ES-I3 (cell line): Measurements from ENCODE around the gene HSPH1.

Source experiments
- H3K36me3 ChIP-seq: 2 replicates; pipeline ENCODE4 v1.6.1; 2013; ENCODE audit warnings: mild to moderate bottlenecking, low read length, control low read depth, moderate library complexity; ENCODE audit not compliant: insufficient read depth
- H3K4me1 ChIP-seq: 2 replicates; pipeline ENCODE4 v1.6.1; 2013; ENCODE audit warnings: mild to moderate bottlenecking, control low read depth, low read length; ENCODE audit not compliant: insufficient read depth
- H3K9ac ChIP-seq: 2 replicates; pipeline ENCODE4 v1.6.1; 2013; ENCODE audit warnings: low read depth, mild to moderate bottlenecking, low read length, moderate library complexity
- H3K9me3 ChIP-seq: 2 replicates; pipeline ENCODE4 v1.6.1; 2013; ENCODE audit warnings: mild to moderate bottlenecking, low read length, moderate library complexity; ENCODE audit not compliant: control insufficient read depth, insufficient read depth

Gene HSPH1

GRCh38 chr13:31129419-31129818, 32.3 kb downstream of the HSPH1 start:
- Histone ChIP-seq H3K9me3 (no peaks in the 10 kb centered on the region), H3K36me3 (no peaks in the 10 kb centered on the region), H3K9ac (no peak overlapping the region), H3K4me1 (no peaks in the 10 kb centered on the region)

DNA sequence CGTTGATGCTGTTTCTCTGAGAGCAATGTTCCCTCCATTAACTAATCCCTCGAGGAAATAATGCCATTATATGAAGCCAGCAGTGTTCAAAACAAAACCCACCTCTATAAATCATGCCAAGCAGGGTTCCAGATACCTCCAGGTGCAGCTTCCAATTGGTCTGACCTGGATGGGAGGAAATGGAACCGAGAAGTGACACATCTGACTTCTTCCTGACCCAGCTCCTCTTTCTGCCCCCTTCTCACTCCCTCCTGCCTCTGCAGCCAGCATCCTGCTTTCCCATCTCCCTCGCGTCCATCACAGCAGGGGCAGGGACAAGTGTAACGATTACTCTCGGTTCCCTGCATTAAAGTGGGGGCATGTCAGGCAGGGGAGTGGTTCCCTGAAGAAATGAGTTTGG, 37.5 kb downstream of the HSPH1 start:
- H3K9ac ChIP-seq = no peak overlapping the region
- H3K4me1 ChIP-seq = no peaks in the 10 kb centered on the region
- H3K36me3 ChIP-seq = no peaks in the 10 kb centered on the region
- H3K9me3 ChIP-seq = no peaks in the 10 kb centered on the region

DNA sequence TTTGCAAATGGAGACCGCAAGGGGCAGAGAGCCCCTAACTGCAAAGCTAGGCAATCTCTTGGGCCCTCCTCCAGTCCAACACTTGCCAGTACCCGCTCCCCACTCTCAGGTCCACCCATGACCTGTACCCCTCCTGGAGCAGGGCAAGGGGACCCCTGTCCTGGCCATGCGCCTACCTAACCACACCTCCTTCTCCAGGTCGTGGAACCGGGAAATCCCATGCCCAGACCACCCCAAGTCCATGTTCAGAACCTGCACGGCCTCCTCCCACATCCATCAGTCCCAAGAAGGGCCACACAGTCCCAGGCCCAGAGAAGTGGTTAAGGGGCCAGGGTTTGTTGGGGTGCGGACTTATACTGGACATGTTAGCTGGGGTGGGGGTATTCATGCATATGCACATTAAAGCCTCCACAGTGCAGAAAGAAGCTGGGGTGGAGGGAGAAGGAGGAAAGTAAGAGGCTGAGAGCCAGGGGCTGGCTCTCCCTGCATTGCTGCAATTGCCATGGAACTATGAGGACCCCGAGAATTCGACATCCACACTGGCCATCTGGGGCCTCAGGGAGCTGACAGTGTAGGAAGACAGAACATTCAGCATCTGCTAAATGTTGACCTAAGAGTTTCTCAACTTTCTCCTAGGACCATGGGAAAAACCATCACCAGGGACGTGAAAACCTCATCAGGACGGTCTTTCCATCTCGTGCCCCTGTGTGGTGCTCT, 39.0 kb downstream of the HSPH1 start:
- no peaks in the 10 kb centered on the region for H3K36me3 ChIP-seq
- no peaks in the 10 kb centered on the region for H3K9me3 ChIP-seq
- H3K9ac ChIP-seq = no peak overlapping the region
- H3K4me1 ChIP-seq = no peaks in the 10 kb centered on the region

GRCh38 chr13:31122143-31122542, 39.6 kb downstream of the HSPH1 start:
- Histone ChIP-seq H3K36me3 (no peaks in the 10 kb centered on the region), H3K4me1 (no peaks in the 10 kb centered on the region), H3K9me3 (no peaks in the 10 kb centered on the region), H3K9ac (no peak overlapping the region)

DNA sequence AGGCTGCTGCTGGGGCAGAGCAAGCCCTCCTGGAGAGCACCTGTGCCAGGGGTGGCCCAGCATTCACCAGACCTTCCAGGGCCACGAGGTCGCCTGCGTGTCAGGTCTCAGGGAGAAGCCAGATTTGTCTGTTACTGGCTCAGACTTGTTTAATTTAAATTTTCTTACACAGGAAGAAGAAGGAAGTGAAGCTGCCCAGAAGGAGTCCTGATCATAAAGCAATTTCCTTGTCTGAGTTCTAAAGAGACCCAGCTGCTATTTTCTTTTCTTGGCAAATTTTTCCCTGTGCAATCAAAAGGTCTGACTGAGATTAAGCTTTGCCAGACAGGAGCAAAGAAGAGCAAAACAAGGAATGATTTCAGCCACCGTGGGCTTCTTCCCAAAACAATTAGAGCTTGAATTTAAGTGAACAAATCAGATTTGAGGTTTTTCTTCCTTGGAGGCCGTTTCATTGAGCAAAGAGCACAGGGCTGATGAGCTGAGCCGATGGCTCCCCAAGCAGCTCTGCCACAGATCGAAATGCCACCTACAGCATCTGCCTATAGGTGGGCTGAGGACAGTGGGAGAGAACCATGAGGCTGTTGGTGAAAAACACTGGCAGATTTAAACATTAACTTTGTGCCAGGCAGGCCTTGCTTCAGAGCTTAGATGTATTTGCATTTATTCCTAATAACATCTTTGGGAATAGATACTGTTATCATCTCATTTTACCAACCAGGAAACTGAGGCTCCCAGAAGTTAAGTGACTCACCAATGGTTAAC, 40.1 kb downstream of the HSPH1 start:
- Histone ChIP-seq H3K9ac (no peak overlapping the region), H3K4me1 (no peaks in the 10 kb centered on the region), H3K36me3 (no peaks in the 10 kb centered on the region), H3K9me3 (no peaks in the 10 kb centered on the region)

DNA sequence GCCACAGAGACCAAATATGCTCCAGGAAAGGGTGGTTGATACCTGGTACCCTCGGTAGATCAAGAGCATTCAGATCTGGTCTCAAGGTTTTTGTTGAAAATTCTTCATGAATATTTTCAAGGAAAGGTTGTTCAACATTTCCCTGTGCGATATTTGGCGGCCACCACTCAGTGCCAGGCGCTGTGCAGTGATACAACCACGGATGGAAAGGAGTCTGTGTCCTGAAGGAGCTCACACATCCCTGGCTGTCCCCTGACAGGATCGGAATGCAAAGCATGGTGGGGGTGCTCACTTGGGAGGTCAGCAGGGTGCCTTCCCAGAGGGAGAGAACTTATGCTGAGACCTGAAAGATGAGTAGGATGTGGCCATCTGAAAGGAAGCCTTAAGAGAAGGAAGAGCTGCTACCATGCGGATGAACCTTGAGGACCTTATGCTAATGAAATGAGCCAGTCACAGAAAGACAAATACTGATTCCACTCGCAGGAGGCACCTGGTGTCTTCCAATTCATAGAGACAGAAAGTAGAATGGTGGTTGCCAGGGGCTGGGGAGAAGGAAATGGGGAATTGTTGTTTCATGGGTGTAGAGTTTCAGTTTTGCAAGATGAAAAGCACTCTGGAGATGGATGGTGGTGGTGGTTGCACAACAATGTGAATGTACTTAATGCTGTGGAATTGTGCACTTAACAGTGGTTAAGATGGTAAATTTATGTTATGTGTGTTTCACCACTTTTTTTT, 41.6 kb downstream of the HSPH1 start:
- H3K9me3 ChIP-seq = no peaks in the 10 kb centered on the region
- no peaks in the 10 kb centered on the region for H3K4me1 ChIP-seq
- no peak overlapping the region for H3K9ac ChIP-seq
- H3K36me3 ChIP-seq = no peaks in the 10 kb centered on the region

DNA sequence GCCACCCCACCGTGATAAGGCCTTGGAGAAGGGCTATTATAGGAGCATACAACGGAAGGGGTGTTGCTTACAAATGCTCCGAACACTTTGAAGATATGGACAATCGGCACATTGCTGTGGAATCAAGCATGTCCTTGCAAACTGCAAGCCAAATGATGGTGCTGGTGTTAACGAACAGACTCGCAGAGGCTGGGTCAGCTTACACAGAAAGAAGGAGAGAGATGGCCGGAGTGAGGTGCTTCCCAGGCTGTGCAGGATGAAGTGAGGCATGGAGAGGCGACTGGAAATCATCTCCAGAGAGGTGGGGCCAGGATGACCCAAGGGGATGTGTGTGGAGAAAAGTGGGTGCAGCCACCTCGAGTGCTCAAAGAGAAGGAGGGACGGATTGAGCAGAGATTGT, 42.2 kb downstream of the HSPH1 start:
- Histone ChIP-seq H3K4me1 (no peaks in the 10 kb centered on the region), H3K36me3 (no peaks in the 10 kb centered on the region), H3K9me3 (no peaks in the 10 kb centered on the region), H3K9ac (no peak overlapping the region)

GRCh38 chr13:31116224-31116623, 45.5 kb downstream of the HSPH1 start:
- Histone ChIP-seq H3K9ac (no peak overlapping the region), H3K9me3 (no peaks in the 10 kb centered on the region), H3K4me1 (no peaks in the 10 kb centered on the region), H3K36me3 (no peaks in the 10 kb centered on the region)

- no peaks in the 10 kb centered on the region for H3K36me3 ChIP-seq
- no peaks in the 10 kb centered on the region for H3K4me1 ChIP-seq
- H3K9me3 ChIP-seq = no peaks in the 10 kb centered on the region
- no peak overlapping the region for H3K9ac ChIP-seq
These were observed 46.1 kb downstream of the HSPH1 start for GRCh38 chr13:31115616-31116015.

GRCh38 chr13:31114641-31115040, 47.1 kb downstream of the HSPH1 start:
- no peaks in the 10 kb centered on the region for H3K4me1 ChIP-seq
- no peak overlapping the region for H3K9ac ChIP-seq
- no peaks in the 10 kb centered on the region for H3K36me3 ChIP-seq
- no peaks in the 10 kb centered on the region for H3K9me3 ChIP-seq

- no peaks in the 10 kb centered on the region for H3K9me3 ChIP-seq
- H3K4me1 ChIP-seq = no peaks in the 10 kb centered on the region
- no peak overlapping the region for H3K9ac ChIP-seq
- no peaks in the 10 kb centered on the region for H3K36me3 ChIP-seq
These were observed 50.6 kb downstream of the HSPH1 start for GRCh38 chr13:31111136-31111535.

DNA sequence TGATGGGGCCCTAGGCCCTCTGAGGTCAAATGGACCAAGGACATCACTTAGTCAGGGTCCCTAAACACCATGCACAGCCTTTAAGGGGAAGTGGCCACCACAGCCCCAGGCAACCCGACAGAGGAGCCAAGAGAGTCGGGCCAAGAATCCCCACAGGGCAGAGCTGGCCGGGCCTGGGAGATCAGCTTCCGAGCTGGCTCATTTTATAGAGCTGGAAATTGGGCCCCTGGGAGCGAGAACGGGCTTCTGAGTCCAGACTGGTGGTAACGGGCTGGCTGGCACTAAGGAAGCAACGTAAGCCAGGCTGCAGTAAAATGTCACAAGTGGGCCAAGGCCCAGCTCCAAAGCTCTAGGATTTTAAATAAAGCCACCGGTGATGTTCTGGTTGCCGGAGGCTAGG, 51.1 kb downstream of the HSPH1 start:
- Histone ChIP-seq H3K9ac (no peak overlapping the region), H3K4me1 (no peaks in the 10 kb centered on the region), H3K36me3 (no peaks in the 10 kb centered on the region), H3K9me3 (no peaks in the 10 kb centered on the region)

DNA sequence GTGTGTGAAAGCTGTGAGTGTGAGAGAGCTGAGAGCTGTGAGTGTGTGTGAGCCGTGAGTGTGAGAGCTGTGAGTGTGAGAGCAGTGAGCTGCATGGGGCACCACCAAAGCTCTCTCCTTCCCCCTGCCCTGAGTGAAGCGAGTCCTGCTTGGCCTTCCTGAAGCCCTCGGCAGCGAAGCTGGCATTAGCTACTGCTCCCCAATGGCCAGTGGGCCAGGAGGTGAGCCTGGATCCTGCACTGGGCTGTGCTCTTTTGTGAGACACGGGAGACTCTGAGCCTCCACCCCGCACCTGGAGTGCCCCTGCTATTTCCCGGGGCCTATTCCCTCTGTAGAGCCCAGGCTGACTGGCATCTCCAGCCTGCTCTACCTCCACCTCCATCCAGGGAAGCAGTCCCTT, 51.5 kb downstream of the HSPH1 start:
- no peaks in the 10 kb centered on the region for H3K4me1 ChIP-seq
- H3K9ac ChIP-seq = no peak overlapping the region
- H3K36me3 ChIP-seq = no peaks in the 10 kb centered on the region
- no peaks in the 10 kb centered on the region for H3K9me3 ChIP-seq

DNA sequence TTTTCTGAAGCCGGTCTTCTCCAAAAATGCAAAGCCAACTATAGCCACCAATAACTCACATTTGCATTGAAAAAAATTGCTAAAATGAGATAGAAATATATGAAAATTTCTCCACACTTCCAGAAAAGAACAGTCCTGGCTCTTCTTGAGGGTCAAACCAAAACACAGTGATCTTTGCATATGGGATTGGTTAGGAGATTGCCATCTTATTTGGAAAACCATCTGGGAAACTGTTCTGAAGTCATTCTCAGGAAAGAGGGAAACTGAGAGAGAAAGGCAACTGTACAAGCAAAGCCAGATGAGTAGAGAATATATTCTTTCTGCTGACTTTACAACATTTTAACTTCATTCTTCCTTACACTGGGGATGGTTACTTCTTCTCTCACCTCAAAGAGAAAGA, 54.6 kb downstream of the HSPH1 start:
- H3K9ac ChIP-seq = no peak overlapping the region
- H3K9me3 ChIP-seq = no peaks in the 10 kb centered on the region
- H3K36me3 ChIP-seq = no peaks in the 10 kb centered on the region
- H3K4me1 ChIP-seq = no peaks in the 10 kb centered on the region

DNA sequence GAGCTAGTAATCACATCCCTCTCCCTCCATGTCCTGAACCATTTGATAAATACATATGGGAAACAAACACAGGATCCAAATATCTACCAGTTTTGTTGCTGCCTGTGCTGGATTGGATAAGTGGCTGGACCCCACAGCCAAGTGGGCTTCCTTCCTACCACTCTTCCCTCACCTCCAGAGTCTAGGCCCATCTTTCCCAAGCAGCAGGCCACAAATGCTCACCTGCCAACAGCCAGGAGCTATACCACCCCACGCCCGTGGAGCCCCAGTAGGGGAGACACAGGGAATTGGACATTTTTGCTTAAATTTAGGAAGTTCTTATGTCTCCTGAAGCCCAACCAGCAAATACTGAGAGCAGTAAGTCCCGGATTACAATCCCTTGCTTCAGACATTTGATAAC, 55.8 kb downstream of the HSPH1 start:
- no peaks in the 10 kb centered on the region for H3K9me3 ChIP-seq
- no peaks in the 10 kb centered on the region for H3K36me3 ChIP-seq
- H3K4me1 ChIP-seq = no peaks in the 10 kb centered on the region
- no peak overlapping the region for H3K9ac ChIP-seq
